ENCODE data around the gene LMAN1L. TPM values are rescaled to one million over a fixed set of nuclear protein-coding genes. Genes with fewer than 3 reads are reported as not detected.
A peak's percentile ranks its signal among the peaks of the same experiment; 100 is the strongest.

The LMAN1L gene
- total and polyA plus RNA-seq, 7 donors = 0.64 to 1.8 TPM; not detected in 5

DNA sequence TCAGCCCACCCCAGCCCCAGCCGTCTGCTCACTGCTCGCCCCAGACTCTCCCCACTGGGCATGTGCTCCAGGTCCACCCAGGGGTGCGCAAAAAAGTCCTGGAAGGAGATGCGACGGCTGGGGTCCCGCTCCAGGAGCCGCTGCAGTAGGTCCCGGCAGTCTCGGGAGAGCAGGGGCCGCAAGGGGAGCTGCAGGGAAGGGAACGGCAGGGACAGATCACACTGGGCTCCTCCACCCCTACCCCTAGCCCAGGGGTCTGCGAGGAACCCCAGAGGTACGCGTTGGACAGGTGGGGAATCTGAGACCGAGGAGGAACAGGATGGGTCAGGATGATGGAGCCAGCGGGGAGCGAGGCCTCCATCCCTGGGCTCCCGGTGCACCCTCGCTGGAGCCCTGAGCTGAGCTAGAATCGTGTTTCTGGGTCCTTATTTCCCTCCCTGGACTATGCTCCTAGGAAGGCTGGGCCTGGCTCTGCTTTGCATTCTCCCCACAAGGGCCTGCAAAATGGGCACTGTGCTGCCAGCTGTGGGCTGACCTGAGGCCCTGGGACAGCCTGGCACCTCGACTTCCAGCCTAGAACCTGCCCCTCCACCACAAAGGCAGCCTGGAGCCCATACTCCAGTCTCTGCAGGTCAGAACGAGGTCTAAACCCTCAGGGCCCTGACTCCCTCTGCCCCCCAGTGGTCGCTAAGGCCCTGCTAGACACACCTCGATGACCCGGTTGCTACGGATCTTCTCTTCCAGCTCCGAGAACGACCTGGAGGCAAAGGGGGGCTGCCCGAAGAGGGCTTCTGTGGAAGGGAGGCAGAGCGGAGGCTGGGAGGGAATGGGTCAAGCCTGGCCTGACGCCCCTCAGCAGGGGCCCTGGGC, 27.1 kb downstream of the LMAN1L start:
- peaks cover 0 to 45% (median 4%) of the 10 kb centered on the region in 4 donors for H3K36me3 ChIP-seq
- intact Hi-C loops (cut with DNase I) = loop anchor here (5.0 kb wide), 2 partner anchors 103 to 118 kb away; partner anchors contain the start of gene RPP25

DNA sequence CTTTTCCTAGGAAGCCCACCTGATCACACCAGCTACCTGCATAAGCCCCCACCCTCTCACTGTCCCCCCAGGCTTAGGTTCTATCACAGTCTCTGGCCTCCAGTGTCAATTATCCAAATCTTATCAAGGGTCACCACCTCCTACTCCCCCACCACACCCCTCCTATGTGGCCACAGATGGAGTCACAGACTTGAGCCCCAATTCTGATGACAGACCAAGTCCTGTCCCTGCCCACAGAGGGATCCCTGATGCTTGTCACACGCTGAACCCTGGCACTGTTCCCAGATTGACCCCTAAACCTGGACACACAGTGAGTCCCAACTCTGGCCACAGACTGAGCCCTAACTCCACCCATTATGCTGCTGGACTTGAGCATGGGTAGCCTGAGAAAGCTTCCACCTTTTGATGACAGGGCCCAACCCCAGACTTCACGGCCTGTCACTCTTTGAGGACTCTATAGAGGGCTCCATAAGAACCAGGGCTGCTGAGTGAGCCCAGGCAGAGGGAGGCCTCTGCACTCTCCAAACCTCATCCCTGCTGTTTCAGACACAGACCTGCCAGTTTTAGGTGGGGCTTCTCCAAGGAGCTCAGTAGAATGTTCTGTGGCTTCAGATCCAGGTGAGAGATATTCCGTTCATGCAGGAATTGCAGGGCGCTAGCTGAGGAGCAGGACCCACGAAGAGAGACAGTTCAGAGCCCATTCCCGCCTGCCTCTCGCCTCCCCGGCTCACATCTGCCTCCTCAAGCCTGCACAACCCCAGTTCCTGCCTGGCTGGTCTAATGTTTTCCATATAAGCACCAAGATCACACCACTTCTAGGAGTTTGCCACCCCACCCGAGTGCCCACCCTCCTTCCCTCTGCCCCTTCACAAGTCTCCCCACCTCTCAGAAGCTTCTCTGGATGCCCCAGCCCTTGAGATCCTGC, 28.5 kb downstream of the LMAN1L start:
- Histone ChIP-seq H3K27ac (no peak overlapping the region), H3K4me3 (no peak overlapping the region), H3K4me1 (peaks cover 0 to 28% (median 23%) of the 10 kb centered on the region in 4 donors), H3K9me3 (no peaks in the 10 kb centered on the region), H3K27me3 (no peaks in the 10 kb centered on the region), H3K36me3 (peaks cover 0 to 55% (median 9%) of the 10 kb centered on the region in 4 donors)
- DNase-seq = no peak
- no peak for TF ChIP-seq POLR2A (IDR thresholded peaks at IDR 0.05)
- TF ChIP-seq POLR2AphosphoS5 (IDR thresholded peaks at IDR 0.05) = no peak
- TF ChIP-seq, protein P1, sequence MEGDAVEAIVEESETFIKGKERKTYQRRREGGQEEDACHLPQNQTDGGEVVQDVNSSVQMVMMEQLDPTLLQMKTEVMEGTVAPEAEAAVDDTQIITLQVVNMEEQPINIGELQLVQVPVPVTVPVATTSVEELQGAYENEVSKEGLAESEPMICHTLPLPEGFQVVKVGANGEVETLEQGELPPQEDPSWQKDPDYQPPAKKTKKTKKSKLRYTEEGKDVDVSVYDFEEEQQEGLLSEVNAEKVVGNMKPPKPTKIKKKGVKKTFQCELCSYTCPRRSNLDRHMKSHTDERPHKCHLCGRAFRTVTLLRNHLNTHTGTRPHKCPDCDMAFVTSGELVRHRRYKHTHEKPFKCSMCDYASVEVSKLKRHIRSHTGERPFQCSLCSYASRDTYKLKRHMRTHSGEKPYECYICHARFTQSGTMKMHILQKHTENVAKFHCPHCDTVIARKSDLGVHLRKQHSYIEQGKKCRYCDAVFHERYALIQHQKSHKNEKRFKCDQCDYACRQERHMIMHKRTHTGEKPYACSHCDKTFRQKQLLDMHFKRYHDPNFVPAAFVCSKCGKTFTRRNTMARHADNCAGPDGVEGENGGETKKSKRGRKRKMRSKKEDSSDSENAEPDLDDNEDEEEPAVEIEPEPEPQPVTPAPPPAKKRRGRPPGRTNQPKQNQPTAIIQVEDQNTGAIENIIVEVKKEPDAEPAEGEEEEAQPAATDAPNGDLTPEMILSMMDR (IDR thresholded peaks at IDR 0.05) = no peak
- TF ChIP-seq EP300 (IDR thresholded peaks at IDR 0.05) = no peak
- intact Hi-C loops (cut with DNase I) = loop anchor here (5.0 kb wide), 2 partner anchors 101 to 116 kb away; partner anchors contain the start of gene RPP25
- WGBS, 2 donors = 63 to 86% methylated on average over 9 of the region's 9 CpGs

More for the DNA sequence above, 27.1 kb downstream of the LMAN1L start:
- H3K27ac ChIP-seq = no peak overlapping the region
- H3K9me3 ChIP-seq = no peaks in the 10 kb centered on the region
- WGBS, 2 donors = 88 to 91% methylated on average over 31 of the region's 31 CpGs
- TF ChIP-seq POLR2A (IDR thresholded peaks at IDR 0.05) (no peak), EP300 (IDR thresholded peaks at IDR 0.05) (no peak), POLR2AphosphoS5 (IDR thresholded peaks at IDR 0.05) (no peak)
- TF ChIP-seq, protein P1 (IDR thresholded peaks at IDR 0.05) = no peak
- no peak for DNase-seq
- H3K4me3 ChIP-seq = no peak overlapping the region
- no peaks in the 10 kb centered on the region for H3K27me3 ChIP-seq
- H3K4me1 ChIP-seq = peaks cover 0 to 28% (median 23%) of the 10 kb centered on the region in 4 donors

DNA sequence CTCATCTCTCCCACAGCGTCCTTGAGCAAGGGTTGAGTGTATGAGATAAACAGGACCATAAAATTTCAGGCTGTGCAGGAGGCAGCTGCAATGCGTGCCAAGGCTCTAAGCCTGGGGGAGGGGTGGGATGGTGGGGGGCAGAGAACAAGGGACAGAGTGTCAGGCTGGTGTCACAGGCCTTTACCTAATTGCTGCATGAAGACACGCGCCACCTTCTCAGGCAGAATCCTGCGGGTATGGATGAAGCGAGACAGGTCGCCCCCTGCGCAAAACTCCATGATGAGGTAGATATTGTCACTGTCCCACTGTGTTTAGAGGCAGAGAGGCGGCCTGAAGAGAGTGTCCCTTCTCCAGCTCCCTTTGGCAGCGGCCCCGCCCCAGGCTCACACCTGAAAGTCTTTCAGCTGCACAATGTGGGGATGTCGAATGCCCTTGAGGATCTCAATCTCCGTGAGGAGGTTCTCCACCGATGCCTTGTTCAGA, 29.3 kb downstream of the LMAN1L start:
- intact Hi-C loops (cut with DNase I) = loop anchor here (2.0 to 5.0 kb wide), 3 partner anchors 59 to 115 kb away; partner anchors contain the start of gene RPP25
- H3K27ac ChIP-seq = peak overlapping the region; percentile 83 to 88 (median 85)
- peaks cover 0 to 28% (median 23%) of the 10 kb centered on the region in 4 donors for H3K4me1 ChIP-seq
- 22 to 76% methylated on average over 14 of the region's 14 CpGs for WGBS, 2 donors
- DNase-seq = no peak
- H3K9me3 ChIP-seq = no peaks in the 10 kb centered on the region
- TF ChIP-seq, protein P1 (IDR thresholded peaks at IDR 0.05) = no peak
- TF ChIP-seq EP300 (IDR thresholded peaks at IDR 0.05) = no peak
- no peak for TF ChIP-seq POLR2AphosphoS5 (IDR thresholded peaks at IDR 0.05)
- no peak for TF ChIP-seq POLR2A (IDR thresholded peaks at IDR 0.05)
- H3K36me3 ChIP-seq = peaks cover 0 to 53% (median 9%) of the 10 kb centered on the region in 4 donors
- H3K4me3 ChIP-seq = peak overlapping the region; percentile 61 to 92 (median 78)
- no peaks in the 10 kb centered on the region for H3K27me3 ChIP-seq
